HepG2 (cell line): ENCODE data around the gene ZKSCAN8. TPM values are rescaled to one million over a fixed set of nuclear protein-coding genes. Genes with fewer than 3 reads are reported as not detected.

ENCODE experiments used
- FOSL1 ChIP-seq: sonication (generic); formaldehyde crosslinking; IDR thresholded peaks from 2 replicates; pipeline ENCODE4 v1.9.0; 2021; ENCODE audit warnings: missing genetic modification reagents, borderline replicate concordance
- FOXM1 ChIP-seq: sonication (generic); formaldehyde crosslinking; IDR thresholded peaks from 2 replicates; pipeline ENCODE4 v1.5.0; 2020; ENCODE audit warnings: missing genetic modification reagents
- HMG20B ChIP-seq: conservative IDR thresholded peaks from 2 replicates; pipeline ENCODE4 v1.6.1; 2016; ENCODE audit warnings: missing genetic modification reagents, missing compliant biosample characterization
- IRF9 ChIP-seq: sonication (generic); formaldehyde crosslinking; IDR thresholded peaks from 2 replicates; pipeline ENCODE4 v1.8.0; 2022; ENCODE audit warnings: missing genetic modification reagents, mild to moderate bottlenecking, borderline replicate concordance
- KIAA2018 ChIP-seq: sonication (generic); formaldehyde crosslinking; IDR thresholded peaks from 2 replicates; pipeline ENCODE4 v1.5.0; 2020; ENCODE audit warnings: mild to moderate bottlenecking, missing genetic modification reagents, borderline replicate concordance
- MAF1 ChIP-seq: sonication (generic); formaldehyde crosslinking; IDR thresholded peaks from 2 replicates; pipeline ENCODE4 v1.5.0; 2020; ENCODE audit warnings: missing genetic modification reagents, borderline replicate concordance
- MTA3 ChIP-seq: sonication (generic); formaldehyde crosslinking; IDR thresholded peaks from 2 replicates; pipeline ENCODE4 v1.4.0; 2020; ENCODE audit warnings: missing genetic modification reagents
- MTF2 ChIP-seq: sonication (generic); formaldehyde crosslinking; IDR thresholded peaks from 2 replicates; pipeline ENCODE4 v1.5.0; 2020; ENCODE audit warnings: missing genetic modification reagents, borderline replicate concordance
- MXI1 ChIP-seq: IDR thresholded peaks from 3 replicates; pipeline ENCODE4 v1.6.1; 2012; ENCODE audit warnings: low read depth, low read length, inconsistent platforms, borderline replicate concordance
- SALL2 ChIP-seq: sonication (generic); formaldehyde crosslinking; IDR thresholded peaks from 2 replicates; pipeline ENCODE4 v1.8.1; 2023; ENCODE audit warnings: mild to moderate bottlenecking, missing genetic modification reagents, inconsistent platforms
- TARDBP ChIP-seq: sonication (generic); formaldehyde crosslinking; IDR thresholded peaks from 2 replicates; pipeline ENCODE4 v1.8.0; 2022; ENCODE audit warnings: mild to moderate bottlenecking, missing genetic modification reagents
- ZNF232 ChIP-seq: sonication (generic); formaldehyde crosslinking; IDR thresholded peaks from 2 replicates; pipeline ENCODE4 v1.4.0; 2020; ENCODE audit warnings: missing genetic modification reagents, borderline replicate concordance
- ZNF382 ChIP-seq: sonication (generic); formaldehyde crosslinking; IDR thresholded peaks from 2 replicates; pipeline ENCODE4 v1.5.0; 2020; ENCODE audit warnings: missing genetic modification reagents, mild to moderate bottlenecking, borderline replicate concordance
- ZNF562 ChIP-seq: sonication (generic); formaldehyde crosslinking; IDR thresholded peaks from 2 replicates; pipeline ENCODE4 v1.8.0; 2022; ENCODE audit warnings: missing genetic modification reagents, borderline replicate concordance
- ZNF766 ChIP-seq: sonication (generic); formaldehyde crosslinking; IDR thresholded peaks from 2 replicates; pipeline ENCODE4 v1.5.0; 2020; ENCODE audit warnings: missing genetic modification reagents, borderline replicate concordance
- polyA plus RNA-seq, 8 experiments: library from polyadenylated mRNA; depleted of rRNA in 3 of 8; stranded (reverse) in 7 of 8; unstranded in 1 of 8; fragments of >200 nt; fragmentation: Illumina TruSeq in 4 of 8; extraction: Trizol in 4 of 8; gene quantifications; 2 replicates each; pipeline versions ENCODE4 v1.2.1 to v1.2.3, GENCODE V29; 2011 to 2016; ENCODE audit warnings: low read depth in 4 of 8, missing spikeins in 1 of 8, mixed read lengths in 1 of 8; ENCODE audit not compliant: insufficient read depth in 1 of 8
- total RNA-seq, 5 experiments: library from RNA; depleted of rRNA; stranded (reverse); fragments of >200 nt; fragmentation: Illumina TruSeq; extraction: Trizol; gene quantifications; 2 replicates each; pipeline ENCODE4 v1.2.3, GENCODE V29; 2016; ENCODE audit warnings: low read depth in 1 of 5
- TF ChIP-seq, protein P1 (sequence below): sonication (generic); formaldehyde crosslinking; IDR thresholded peaks from 2 replicates; pipeline ENCODE4 v1.4.0; 2020; ENCODE audit warnings: missing genetic modification reagents, borderline replicate concordance
- TF ChIP-seq, protein P2 (sequence below): sonication (generic); formaldehyde crosslinking; IDR thresholded peaks from 2 replicates; pipeline ENCODE4 v1.5.1; 2020; ENCODE audit warnings: missing genetic modification reagents, mild to moderate bottlenecking, borderline replicate concordance

The ZKSCAN8 gene
- total and polyA plus RNA-seq, 2 of the 13 experiments (the other 11 are each of a cell fraction or from before 2014, with no cell fraction given): 12.4 to 20.9 TPM

- TF ChIP-seq KIAA2018 (CRISPR knock-in tag) (no peak), FOXM1 (no peak), ZNF232 (no peak), MAF1 (no peak), ZNF766 (CRISPR knock-in tag) (peak; percentile 40; the same call in 1 of the 2 replicates), MTA3 (CRISPR knock-in tag) (no peak), IRF9 (CRISPR knock-in tag) (peak; percentile 65; the same call in 1 of the 2 replicates), FOSL1 (no peak), HMG20B (CRISPR knock-in tag) (no peak), MTF2 (CRISPR knock-in tag) (no peak), MXI1 (peak; percentile 62; the same call in 1 of the 3 replicates), SALL2 (CRISPR knock-in tag) (peak; percentile 42; the same call in 1 of the 2 replicates), ZNF382 (CRISPR knock-in tag) (no peak), ZNF562 (no peak), TARDBP (CRISPR knock-in tag) (peak; percentile 25; the same call in 1 of the 2 replicates)
- TF ChIP-seq, protein P1, sequence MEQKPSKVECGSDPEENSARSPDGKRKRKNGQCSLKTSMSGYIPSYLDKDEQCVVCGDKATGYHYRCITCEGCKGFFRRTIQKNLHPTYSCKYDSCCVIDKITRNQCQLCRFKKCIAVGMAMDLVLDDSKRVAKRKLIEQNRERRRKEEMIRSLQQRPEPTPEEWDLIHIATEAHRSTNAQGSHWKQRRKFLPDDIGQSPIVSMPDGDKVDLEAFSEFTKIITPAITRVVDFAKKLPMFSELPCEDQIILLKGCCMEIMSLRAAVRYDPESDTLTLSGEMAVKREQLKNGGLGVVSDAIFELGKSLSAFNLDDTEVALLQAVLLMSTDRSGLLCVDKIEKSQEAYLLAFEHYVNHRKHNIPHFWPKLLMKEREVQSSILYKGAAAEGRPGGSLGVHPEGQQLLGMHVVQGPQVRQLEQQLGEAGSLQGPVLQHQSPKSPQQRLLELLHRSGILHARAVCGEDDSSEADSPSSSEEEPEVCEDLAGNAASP (CRISPR knock-in tag): no peak
- TF ChIP-seq, protein P2, sequence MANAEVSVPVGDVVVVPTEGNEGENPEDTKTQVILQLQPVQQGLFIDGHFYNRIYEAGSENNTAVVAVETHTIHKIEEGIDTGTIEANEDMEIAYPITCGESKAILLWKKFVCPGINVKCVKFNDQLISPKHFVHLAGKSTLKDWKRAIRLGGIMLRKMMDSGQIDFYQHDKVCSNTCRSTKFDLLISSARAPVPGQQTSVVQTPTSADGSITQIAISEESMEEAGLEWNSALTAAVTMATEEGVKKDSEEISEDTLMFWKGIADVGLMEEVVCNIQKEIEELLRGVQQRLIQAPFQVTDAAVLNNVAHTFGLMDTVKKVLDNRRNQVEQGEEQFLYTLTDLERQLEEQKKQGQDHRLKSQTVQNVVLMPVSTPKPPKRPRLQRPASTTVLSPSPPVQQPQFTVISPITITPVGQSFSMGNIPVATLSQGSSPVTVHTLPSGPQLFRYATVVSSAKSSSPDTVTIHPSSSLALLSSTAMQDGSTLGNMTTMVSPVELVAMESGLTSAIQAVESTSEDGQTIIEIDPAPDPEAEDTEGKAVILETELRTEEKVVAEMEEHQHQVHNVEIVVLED: peak; percentile 44; the same call in 1 of the 2 replicates
Measured at GRCh38 chr6:28161410-28162079, 19.9 kb downstream of the ZKSCAN8 start (continued).
